HuH-7 (cell line): ENCODE measurements around the gene VAPA.
"Not testable (repeated sequence)": the region's sequence is repeated elsewhere in the genome, so short reads cannot be mapped to it uniquely, and the experiment has no call there.

ENCODE experiments used
- DNase-seq: peaks from one replicate; pipeline ENCODE4 v3.0.0; 2011; ENCODE audit warnings: low spot score

VAPA gene

DNA sequence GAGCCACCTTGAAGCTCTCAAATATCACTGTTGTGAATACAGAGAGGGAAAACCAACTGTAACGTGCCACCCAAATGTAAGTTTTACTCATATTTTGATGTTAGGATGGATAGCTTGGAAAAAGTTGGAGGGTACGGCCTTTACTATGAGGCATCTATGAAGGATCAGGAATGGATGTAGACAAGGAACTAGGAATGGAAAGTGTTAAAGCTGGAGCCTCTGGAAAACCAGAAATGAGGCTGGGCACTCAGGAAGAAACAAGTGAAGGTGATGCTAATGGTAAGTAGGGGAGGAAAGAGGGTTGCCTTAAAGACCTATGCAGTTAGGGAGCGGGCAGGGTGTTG, 27.8 kb upstream of the VAPA start:
- no peak for DNase-seq

- DNase-seq, result no peak
Measured at GRCh38 chr18:9887992-9888391, 25.8 kb upstream of the VAPA start.

DNA sequence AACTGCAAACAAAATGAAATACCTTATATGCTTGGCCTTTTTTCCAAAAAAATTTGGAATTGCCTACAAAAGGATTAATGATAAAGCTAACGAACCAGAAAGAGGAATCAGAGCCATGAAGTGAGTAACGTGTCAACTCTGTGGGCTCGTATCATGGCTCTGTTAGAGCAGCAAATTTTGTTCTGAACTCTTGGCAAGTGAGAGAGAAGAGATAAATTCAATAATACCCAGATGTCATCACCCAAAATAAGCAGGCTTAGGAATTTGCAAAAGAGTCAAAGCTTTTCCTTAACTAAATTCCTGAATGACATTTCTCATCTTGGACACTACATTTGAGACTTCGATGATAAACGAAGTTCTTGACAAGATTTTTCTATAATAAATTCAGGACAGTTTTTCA, 23.6 kb upstream of the VAPA start:
- no peak for DNase-seq

GRCh38 chr18:9890957-9891356, 22.9 kb upstream of the VAPA start:
- DNase-seq, result no peak

GRCh38 chr18:9891515-9891914, 22.3 kb upstream of the VAPA start:
- not testable (repeated sequence) for DNase-seq

GRCh38 chr18:9894454-9895068, 19.3 kb upstream of the VAPA start:
- DNase-seq, result no peak

DNA sequence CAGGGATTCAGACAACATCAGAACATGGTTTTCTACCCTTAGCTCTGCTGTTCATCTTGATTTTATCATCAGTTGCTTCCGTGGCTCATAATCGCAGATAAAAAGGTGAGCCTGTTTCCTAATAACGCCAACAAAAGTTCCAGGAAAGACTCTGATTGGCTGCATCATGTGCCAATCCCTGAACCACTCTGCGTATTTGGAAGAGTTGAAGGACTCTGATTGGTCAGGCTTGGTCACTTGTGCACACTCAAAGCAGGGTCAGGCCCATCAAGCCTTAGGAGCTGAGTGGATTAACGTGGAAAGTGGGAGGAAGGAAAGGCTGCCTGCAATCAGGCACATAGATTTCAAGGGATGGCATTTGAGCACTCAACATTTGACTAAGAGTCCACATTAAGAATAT, 16.7 kb upstream of the VAPA start:
- no peak for DNase-seq

DNA sequence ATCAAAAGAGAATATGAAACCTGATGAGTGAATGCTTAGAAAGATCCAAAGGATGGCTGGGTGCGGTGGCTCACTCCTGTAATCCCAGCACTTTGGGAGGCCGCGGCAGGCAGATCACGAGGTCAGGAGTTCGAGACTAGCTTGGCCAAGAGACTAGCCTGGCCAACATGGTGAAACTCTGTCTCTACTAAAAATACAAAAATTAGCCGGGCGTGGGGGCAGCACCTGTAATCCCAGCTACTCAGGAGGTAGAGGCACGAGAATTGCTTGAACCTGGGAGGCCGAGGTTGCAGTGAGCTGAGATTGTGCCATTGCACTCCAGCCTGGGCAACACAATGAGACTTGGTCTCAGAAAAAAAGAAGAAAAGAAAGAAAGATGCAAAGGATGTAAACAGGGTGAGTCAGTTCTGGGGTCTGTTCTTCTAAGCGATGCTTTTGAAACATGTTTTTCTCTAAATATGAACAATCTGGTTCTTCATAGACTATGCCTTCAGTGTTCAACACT, 16.0 kb upstream of the VAPA start:
- not testable (repeated sequence) for DNase-seq

DNA sequence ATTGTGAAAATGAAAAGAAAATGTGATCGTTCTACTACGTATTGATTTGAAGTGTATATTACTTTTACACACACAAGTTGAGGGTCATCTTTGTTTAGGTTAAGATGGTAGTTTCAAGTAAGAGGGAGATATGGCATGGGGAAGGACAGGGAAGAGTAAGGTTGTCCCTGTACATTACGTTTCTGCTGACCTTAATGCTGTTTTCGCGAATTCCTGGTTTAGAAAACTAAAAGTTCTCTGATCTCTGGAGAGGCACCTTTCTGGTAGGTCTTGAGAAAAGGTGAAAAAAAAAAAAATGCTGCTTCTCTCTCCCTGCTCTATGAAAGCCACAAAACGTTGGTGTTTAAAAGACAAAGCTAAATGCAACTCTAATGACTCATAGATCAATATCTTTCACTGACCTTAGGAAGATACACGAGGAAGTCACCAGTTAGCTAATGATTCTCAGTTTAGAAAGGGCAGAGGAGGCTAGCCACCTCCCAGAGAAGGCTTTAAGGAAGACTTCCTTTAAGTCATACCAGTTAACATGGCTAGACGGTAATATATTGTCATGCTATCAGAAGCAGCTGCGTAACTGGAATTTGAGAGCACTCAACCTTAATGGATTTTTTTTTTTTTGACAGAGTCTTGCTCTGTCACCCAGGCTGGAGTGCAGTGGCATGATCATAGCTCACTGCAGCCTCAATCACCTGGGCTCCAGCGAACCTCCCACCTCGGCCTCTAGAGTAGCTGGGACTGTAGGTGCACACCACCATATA, 14.8 kb upstream of the VAPA start:
- no peak for DNase-seq

DNA sequence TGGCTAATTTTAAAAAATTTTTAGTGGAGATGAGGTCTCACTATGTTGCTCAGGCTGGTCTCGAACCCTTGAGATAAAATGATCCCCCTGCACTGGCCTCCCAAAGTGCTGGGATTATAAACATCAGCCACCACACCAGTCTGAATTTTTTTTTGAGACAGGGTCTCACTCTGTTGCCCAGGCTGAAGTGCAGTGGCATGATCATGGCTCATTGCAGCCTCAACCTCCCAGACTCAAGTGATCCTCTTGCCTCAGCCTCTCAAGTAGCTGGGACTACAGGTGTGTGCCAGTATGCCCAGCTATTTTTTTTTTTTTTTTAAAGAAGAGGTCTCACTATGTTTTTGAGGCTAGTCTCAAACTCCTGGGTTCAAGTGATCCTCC, 14.3 kb upstream of the VAPA start:
- not testable (repeated sequence) for DNase-seq

DNA sequence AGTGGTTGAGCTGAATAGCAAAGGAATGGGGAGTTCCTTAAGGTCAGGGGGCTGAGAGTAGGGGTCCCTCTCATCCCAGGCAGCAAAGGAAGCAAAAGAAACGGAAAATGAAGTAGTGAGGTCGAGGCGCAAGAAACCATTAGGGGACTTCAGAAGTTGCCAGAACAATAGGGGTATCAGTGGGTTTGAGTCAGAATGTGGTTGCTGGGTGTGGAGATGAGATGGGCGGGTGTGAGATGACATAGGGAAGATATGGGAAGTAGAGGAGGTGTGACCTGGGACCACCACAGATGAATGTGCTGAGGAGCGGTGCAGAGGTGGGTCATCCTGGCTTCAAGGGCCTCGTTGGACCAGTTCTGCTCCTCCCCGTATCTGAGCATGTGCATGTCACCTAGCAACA, 13.1 kb upstream of the VAPA start:
- no peak for DNase-seq

DNA sequence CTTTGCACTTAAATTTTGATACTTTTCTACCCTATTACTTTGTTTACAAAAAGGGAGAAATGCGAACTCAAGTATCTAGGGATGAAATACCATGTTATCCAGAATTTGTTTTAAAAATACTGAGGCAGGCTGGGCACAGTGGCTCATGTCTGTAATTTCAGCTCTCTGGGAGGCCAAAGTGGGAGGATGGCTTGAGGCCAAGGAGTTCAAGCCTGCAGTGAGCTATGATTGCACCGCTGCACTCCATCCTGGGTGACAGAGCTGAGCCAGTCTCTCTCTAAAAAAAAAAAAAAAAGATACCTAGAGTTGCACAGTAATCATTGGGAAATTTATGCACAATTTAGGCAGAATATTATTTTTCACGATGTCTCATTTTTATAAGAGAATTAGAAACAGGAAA, 12.4 kb upstream of the VAPA start:
- no peak for DNase-seq

DNA sequence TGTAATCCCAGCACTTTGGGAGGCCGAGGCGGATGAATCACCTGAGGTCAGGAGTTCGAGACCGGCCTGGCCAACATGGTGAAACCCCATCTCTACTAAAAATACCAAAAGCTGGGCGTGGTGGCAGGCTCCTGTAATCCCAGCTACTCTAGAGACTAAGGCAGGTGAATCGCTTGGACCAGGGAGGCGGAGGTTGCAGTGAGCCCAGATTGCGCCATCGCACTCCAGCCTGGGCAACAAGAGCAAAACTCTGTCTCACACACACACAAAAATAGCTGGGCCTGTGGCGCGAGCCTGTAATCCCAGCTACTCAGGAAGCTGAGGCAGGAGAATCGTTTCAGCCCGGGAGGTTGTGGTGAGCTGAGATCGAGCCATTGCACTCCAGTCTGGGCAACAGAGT, 11.6 kb upstream of the VAPA start:
- DNase-seq, result not testable (repeated sequence)

DNA sequence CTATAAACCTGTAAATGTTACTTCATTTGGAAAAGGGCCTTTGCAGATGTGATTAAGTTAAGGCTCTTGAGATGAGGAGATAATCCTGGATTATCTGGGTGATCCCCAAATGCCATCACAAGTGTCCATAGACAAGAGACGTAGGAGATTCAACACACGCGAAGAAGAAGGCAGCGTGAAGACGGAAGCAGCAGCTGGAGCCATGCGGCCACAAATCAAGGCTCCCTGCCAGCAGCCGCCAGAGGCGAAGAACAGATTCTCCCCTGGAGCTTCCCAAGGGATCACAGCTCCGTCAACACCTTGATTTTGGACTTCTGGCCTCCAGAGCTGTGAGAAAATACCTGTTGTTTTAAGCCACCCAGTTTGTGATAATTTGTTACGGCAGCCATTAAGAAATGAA, 11.0 kb upstream of the VAPA start:
- no peak for DNase-seq

DNA sequence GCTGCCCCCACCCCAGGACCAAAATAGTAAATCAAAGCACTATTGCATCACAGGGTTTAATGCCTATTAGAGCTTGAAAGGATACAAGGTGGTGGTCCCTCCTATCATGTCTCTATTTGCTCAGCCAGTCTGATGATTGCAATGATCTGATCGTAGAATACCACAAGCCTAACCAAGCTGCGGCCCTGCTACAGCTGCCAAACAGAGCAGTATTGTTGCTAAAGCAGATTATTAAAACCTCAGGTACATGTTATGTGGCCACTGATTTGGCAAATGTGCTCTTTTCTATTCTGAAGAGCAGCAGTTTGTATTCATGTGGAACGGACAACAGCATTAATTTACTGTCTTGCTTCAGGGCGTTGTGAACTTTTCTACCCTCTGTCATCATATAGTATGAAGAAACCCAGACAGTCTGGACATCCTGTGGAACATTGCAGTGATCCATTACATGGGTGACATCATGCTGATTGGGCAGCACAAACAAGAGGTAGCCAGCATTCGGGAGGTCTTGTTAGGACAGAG, 8.4 kb upstream of the VAPA start:
- DNase-seq, result no peak

- DNase-seq, result no peak
Measured at GRCh38 chr18:9906481-9906880, 7.3 kb upstream of the VAPA start.

GRCh38 chr18:9907867-9908266, 5.9 kb upstream of the VAPA start:
- DNase-seq, result no peak

GRCh38 chr18:9910071-9910470, 3.7 kb upstream of the VAPA start:
- DNase-seq, result no peak

GRCh38 chr18:9910661-9911060, 3.2 kb upstream of the VAPA start:
- DNase-seq, result no peak

DNA sequence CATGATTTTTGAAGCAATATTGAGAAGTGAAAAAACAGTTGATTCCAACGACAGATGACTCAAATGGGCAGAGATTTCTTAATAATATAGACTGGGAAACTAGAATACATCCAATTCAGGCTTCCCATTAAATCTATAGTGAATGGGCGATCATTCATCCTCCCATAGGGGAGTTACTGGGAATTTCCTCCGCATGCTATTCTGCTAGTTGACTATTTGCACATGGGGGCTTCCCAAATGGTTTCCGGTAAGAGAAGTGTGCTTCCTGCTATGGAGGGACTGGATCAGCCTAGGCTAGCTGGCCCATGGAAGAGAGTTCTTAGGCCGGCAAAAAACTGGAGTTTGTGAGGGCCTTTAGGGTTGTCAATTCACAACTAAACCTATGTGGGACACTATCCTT, 2.6 kb upstream of the VAPA start:
- no peak for DNase-seq

- DNase-seq, result not testable (repeated sequence)
Measured at GRCh38 chr18:9912285-9912684, 1.5 kb upstream of the VAPA start.

- DNase-seq, result peak; percentile 37
Measured at GRCh38 chr18:9913151-9913525, 678 bp upstream of the VAPA start.

DNA sequence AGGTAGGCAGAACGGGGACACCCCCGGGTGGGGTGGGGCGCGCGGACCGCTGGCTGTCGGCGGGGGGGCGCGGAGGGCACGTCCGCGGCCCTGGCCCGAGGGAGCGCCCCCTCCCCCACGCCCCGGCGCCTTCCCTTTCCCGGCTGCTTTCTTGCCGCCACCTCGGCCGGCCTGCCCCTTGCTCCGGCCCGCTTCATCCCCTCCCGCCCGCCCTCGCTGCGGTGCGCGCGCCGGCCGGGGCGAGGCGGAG, 443 bp downstream of the VAPA start:
- DNase-seq, result no peak
